Stimulated activated CD4-positive, alpha-beta T cell treated with anti-CD3 and anti-CD28 coated beads, TNF-alpha, amount 100 ng/mL, for 48 hours (primary cell): Measurements from ENCODE around the gene NCAN.
A peak's percentile ranks its signal among the peaks of the same experiment; 100 is the strongest.
"Not testable (repeated sequence)": the region's sequence is repeated elsewhere in the genome, so short reads cannot be mapped to it uniquely, and the experiment has no call there.

Experiments used
- DNase-seq, 3 donors: peaks; one replicate each; pipeline ENCODE4 v3.0.0-alpha.2; 2020; ENCODE audit warnings: low read depth in 3 of 3

NCAN gene

GRCh38 chr19:19193926-19194325 lies 17.8 kb upstream of the NCAN start:
- no peak for DNase-seq

DNA sequence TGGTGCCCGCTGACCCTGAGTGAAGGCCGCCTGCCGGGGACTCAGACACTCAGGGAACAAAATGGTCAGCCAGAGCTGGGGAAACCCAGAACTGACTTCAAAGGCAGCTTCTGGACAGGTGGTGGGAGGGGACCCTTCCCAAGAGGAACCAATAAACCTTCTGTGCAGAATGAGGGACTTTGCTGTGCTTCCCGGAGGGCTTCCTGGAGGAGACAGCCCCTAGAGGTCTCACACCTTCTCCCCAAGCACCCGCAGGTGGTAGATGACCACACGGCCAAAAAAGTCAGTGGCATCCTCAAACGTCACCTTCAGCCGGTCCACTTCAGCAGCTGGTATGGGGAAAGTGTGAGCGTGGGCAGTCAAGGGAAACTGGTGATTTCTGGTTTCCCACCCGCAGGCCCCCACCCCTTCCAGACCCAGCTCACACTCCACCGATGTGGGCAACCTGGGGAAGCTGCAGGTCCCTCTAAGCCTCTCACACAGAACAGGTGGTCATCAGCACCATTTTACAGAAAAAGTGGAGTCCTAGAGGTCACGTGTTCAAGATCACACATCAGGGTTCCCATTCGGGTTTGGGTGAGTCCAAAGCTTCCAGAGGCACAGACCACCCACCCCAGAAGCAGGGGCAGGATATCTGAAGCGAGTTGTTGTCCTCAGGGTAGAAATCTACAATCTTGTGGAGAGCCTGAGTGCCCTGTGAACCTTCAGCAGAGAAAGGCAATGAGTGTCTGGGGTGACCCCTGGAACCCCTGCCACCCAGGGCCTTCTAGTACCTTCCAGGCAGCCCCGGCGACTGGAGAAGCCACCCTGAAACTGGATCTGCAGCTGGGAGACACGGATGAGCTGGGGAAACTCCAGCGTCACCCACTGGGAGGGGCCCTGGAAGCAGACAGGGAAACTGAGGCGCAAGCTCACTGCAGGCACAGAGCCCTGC lies 9.8 kb upstream of the NCAN start:
- DNase-seq, result no peak

GRCh38 chr19:19202707-19203011 lies 9.1 kb upstream of the NCAN start:
- DNase-seq, result no peak

DNA sequence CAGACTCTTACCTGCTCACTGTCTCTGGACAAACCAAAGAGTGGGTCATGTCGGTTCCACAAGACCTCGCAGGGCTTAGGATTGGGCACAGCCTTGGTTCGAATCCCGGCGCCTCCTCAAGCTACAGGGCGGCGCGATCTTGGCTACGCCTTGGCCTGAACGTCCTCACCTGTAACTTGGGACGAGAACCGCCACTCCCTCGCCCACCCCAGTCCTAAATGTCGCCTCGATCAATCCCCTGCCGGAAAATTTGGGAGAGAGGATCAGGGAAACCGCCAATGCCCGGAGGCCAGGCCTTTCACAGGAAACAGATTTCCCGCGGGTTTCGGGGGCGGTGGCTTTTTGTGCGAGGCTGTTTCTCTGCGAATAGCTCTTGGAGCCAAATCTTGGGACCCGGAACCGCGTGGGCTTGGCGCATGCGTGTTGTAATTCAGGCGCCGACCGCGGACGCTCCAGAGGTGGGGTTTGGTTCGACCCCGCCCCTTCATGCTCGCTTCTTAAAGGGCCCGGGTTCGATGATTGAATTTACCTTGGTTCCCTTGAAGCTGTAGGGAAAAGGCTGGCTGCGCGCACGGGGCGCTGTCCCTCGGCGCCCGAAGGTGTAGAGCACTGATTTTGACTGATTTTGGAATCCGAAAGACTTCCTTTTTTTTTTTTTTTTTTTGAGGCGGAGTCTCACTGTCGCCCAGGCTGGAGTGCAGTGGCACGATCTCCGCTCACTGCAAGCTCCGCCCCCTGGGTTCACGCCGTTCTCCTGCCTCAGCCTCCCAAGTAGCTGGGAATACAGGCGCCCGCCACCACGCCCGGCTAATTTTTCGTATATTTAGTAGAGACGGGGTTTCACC lies 8.5 kb upstream of the NCAN start, which contains the start of gene NR2C2AP:
TSS of gene NR2C2AP (minus strand) at position 403 of the 845 bp plus-strand sequence. CDS start at position 49, 354 bp downstream.
- peak; percentile 89 to 95 (median 92) for DNase-seq

DNA sequence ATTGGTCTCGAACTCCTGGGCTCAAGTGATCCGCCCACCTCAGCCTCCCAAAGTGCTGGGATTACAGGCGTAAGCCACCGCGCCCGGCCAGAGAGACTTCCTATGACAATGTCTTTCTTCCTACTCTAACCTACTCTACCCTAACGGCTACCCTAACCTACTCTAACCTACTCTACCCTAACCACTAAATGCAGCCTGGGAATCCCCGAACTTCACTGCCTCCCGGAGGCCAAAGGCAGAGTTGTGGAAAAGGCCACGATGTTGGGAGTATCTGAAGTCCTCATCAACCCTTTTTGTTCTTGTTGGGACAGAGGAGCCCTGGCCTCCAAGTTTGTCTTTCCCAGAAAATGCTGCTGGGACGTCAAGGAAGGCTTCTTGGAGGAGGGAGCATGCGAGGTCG lies 7.6 kb upstream of the NCAN start:
- DNase-seq, result no peak

GRCh38 chr19:19205416-19206410 lies 6.0 kb upstream of the NCAN start:
- no peak for DNase-seq

- no peak for DNase-seq
Observed at GRCh38 chr19:19206938-19207337, 4.8 kb upstream of the NCAN start.

DNA sequence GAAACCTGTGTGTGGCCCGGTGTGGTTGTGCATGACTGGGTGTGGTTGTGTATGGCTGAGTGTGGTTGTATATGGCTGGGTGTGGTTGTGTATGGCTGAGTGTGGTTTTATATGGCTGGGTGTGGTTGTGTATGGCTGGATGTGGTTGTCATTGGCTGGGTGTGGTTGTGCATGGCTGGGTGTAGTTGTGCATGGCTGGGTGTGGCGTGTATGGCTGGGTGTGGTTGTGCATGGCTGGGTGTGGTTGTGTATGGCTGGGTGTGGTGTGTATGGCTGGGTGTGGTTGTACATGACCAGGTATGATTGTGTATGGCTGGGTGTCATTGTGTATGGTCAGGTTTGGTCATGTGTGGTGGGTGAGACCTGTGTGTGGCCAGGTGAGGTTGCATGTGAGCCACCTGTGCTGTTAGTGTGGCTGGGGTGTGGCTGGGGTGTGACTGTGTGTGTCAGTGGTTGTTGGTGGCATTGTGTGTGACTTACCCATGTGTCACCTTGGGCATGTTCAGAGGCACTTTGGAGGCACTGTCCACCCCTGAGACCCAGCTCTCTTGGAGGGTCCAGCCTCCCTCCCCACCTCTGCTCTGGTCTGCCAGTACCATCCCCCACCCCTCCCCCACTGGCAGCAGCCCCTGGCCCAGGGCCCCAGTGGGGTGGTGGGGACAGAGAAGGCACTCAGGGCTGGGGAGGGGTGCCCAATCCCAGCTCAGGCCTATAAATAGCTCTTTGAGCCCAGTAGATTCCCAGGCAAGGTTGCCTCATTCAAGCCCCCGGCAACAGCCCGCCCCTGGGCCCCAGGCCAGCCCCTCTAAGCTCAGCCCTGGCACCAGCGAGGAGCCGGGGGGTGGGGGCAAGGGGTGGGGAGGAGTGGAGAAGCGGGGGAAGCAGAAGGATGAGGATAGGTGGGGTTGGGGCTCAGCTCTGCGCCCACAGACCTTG lies 3.9 kb upstream of the NCAN start:
- DNase-seq, result no peak

DNA sequence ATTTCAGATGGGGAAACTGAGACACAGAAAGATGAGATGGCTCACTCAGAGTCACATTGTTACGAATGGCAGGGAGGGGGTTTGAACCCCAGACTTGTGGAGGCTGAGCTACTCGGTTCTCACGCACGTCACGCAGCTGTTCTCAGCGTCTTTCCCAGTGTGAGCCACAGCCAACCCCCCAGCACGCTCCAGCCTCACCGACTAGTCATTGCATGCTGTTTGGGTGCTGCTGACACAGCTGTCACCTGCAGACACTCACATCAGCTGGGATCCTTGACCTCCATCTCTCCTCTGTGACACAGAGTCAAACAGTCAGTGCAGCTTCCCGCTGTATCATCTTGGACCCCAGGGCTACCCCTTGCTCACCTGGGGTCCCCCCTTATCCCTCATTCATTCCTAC lies 2.4 kb upstream of the NCAN start:
- no peak for DNase-seq

DNA sequence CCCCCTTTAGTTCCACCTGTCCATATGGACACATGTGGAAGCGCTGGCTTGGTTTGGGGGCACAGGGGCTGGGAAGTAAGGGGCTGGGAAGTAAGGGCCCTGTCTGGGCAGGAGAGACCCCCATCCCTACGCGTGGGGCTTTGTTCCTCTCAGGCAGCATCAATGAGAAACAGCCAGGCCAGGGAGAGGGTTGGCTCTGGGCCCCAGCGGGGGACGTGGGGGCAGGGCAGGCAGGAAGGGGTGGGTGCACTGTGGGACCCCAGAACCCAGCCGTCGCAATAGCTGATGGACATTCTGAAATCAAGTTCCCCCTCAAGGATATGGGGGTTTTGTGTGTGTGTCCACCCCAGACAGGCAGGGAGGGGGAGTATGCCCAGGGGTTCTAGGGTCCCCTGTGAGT lies 1.2 kb downstream of the NCAN start:
- no peak for DNase-seq

GRCh38 chr19:19213426-19214158 lies 1.8 kb downstream of the NCAN start:
- DNase-seq, result no peak

GRCh38 chr19:19214159-19214490 lies 2.4 kb downstream of the NCAN start:
- no peak for DNase-seq

DNA sequence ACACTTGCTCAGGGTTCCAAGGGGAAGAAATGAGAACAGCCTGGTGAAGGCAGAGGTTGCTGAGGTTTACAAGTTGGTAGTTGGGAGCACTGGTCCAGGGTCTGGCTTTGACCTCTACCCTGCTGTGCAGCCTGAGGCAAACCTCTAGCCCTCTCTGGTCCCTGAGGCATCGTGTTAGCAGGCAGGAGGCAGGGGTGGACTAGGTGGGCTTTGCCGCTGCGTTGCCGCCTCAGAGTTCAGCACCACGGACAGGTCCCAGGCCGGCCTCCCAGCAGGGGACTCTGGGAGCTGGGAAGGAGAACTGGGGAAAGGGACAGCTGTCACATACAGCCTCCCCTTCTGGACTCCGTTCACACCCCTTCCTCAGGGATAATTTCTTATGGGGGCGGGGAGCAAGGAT lies 3.1 kb downstream of the NCAN start:
- DNase-seq, result no peak

DNA sequence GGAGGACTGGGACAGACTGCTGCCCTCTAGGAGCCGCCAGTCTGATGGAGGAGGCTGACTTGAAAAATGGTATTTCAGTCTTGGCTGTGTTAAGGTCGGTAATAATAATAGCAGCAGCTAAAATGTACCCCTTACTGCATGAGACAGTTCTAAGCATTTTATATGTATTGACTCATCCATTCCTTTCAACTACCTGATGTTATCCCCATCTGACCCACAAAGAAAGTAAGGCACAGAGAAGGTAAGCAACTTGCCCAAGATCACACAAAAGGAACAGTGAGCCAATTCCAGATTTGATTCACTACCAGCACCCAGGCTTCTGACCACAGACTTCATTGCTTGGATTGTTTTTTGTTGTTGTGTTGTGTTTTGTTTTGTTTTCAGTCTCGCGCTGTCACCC lies 4.0 kb downstream of the NCAN start:
- DNase-seq, result no peak

DNA sequence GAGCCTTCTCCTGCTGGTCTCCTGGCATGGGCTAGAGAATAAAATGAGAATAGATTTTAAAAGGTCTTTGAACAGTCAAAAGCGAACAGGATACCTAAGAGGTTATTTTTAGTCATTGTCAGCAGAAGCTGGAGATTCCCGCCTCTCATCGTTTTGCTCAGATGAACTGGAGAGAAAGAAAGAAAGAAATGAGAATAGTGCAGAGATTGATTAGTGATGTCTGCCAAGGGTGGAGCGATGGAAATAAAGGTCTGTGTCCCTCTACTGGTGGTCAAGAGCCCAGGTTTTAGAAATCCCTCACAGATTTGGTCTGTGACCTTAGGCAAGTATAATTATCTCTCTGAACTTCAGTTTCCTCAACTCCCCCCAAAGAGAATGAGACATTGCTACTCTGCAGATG lies 5.3 kb downstream of the NCAN start:
- no peak for DNase-seq

DNA sequence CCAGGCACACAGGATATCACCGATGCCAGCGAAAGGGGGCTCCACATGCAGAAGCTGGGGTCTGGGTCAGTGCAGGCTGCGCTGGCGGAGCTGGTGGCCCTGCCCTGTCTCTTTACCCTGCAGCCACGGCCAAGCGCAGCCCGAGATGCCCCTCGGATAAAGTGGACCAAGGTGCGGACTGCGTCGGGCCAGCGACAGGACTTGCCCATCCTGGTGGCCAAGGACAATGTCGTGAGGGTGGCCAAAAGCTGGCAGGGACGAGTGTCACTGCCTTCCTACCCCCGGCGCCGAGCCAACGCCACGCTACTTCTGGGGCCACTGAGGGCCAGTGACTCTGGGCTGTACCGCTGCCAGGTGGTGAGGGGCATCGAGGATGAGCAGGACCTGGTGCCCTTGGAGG lies 7.2 kb downstream of the NCAN start:
- no peak for DNase-seq

- not testable (repeated sequence) for DNase-seq
Observed at GRCh38 chr19:19221000-19221399, 9.2 kb downstream of the NCAN start.

- no peak for DNase-seq
Observed at GRCh38 chr19:19223060-19223459, 11.3 kb downstream of the NCAN start.

DNA sequence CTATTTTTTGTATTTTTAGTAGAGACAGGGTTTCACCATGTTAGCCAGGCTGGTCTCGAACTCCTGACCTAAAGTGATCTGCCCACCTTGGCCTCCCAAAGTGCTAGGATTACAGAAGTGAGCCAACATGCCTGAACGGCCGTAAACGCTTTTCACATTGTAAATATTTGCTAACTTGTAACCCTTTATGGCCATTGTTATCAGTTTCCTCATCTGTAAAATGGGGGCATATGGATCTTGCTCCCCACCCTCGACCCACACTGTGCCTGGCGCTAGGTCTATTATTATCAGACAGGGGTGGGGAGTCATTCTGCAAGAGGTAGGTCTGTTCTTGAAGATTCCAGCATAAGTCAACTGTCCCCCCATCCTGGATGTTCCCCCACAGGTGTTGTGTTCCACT lies 11.9 kb downstream of the NCAN start:
- no peak for DNase-seq
